ENCODE data around the gene SKOR1.
A peak's percentile ranks its signal among the peaks of the same experiment; 100 is the strongest.

The SKOR1 gene

GRCh38 chr15:67824976-67825880, at the start of gene SKOR1:
Gene SKOR1, plus strand, starts transcription at chr15:67825509. Its CDS starts 94 bp downstream, at chr15:67825603.
- DNase-seq (ENCODE audit: low read depth) = peak; percentile 56

- no peak for DNase-seq (ENCODE audit: low read depth)
These were observed 49.3 kb upstream of the SKOR1 start for GRCh38 chr15:67775998-67776397.

GRCh38 chr15:67776600-67776999, 48.7 kb upstream of the SKOR1 start:
- DNase-seq (ENCODE audit: low read depth) = peak; percentile 61

- DNase-seq (ENCODE audit: low read depth) = no peak
These were observed 48.2 kb upstream of the SKOR1 start for GRCh38 chr15:67777071-67777470.

GRCh38 chr15:67777773-67778172, 47.5 kb upstream of the SKOR1 start:
- DNase-seq (ENCODE audit: low read depth) = peak; percentile 1

- no peak for DNase-seq (ENCODE audit: low read depth)
These were observed 46.3 kb upstream of the SKOR1 start for GRCh38 chr15:67778968-67779548.

- DNase-seq (ENCODE audit: low read depth) = no peak
These were observed 45.7 kb upstream of the SKOR1 start for GRCh38 chr15:67779549-67780111.

GRCh38 chr15:67781061-67781460, 44.2 kb upstream of the SKOR1 start:
- DNase-seq (ENCODE audit: low read depth) = no peak

- no peak for DNase-seq (ENCODE audit: low read depth)
These were observed 43.2 kb upstream of the SKOR1 start for GRCh38 chr15:67781907-67782690.

- DNase-seq (ENCODE audit: low read depth) = no peak
These were observed 42.7 kb upstream of the SKOR1 start for GRCh38 chr15:67782691-67782991.

GRCh38 chr15:67783303-67783702, 42.0 kb upstream of the SKOR1 start:
- no peak for DNase-seq (ENCODE audit: low read depth)

- no peak for DNase-seq (ENCODE audit: low read depth)
These were observed 41.1 kb upstream of the SKOR1 start for GRCh38 chr15:67784090-67784781.

GRCh38 chr15:67784856-67785430, 40.4 kb upstream of the SKOR1 start:
- DNase-seq (ENCODE audit: low read depth) = no peak

- DNase-seq (ENCODE audit: low read depth) = no peak
These were observed 39.9 kb upstream of the SKOR1 start for GRCh38 chr15:67785431-67785830.

- no peak for DNase-seq (ENCODE audit: low read depth)
These were observed 38.7 kb upstream of the SKOR1 start for GRCh38 chr15:67786646-67787045.

GRCh38 chr15:67788986-67789385, 36.3 kb upstream of the SKOR1 start:
- DNase-seq (ENCODE audit: low read depth) = no peak

GRCh38 chr15:67790610-67791319, 34.5 kb upstream of the SKOR1 start:
- DNase-seq (ENCODE audit: low read depth) = no peak

GRCh38 chr15:67792250-67792942, 32.9 kb upstream of the SKOR1 start:
- DNase-seq (ENCODE audit: low read depth) = peak; percentile 15

- DNase-seq (ENCODE audit: low read depth) = no peak
These were observed 30.3 kb upstream of the SKOR1 start for GRCh38 chr15:67794832-67795574.
